Psoas muscle (tissue), 8 donors: ENCODE measurements around the gene NFS1. TPM values are rescaled to one million over a fixed set of nuclear protein-coding genes. Genes with fewer than 3 reads are reported as not detected.
"Not testable (repeated sequence)": the region's sequence is repeated elsewhere in the genome, so short reads cannot be mapped to it uniquely, and the experiment has no call there.

Experiments
- ATAC-seq, 4 donors: fragments of 200-7000 bp; cut with Tn5 transposase; one replicate each; pipeline ENCODE4 v1.9.1; 2020; ENCODE audit warnings: moderate library complexity in 3 of 4, mild to moderate bottlenecking in 2 of 4
- DNase-seq, 2 donors: peaks; one replicate each; pipeline ENCODE4 v3.0.0-alpha.2; 2020
- H3K27ac ChIP-seq: fragments of 200-600 bp; one replicate; pipeline ENCODE4 v1.8.0; 2022
- H3K27me3 ChIP-seq, 3 donors: fragments of 200-600 bp in 1 of 3; one replicate each; pipeline versions ENCODE4 v1.6.1 to v1.8.0; 2013 to 2022; ENCODE audit warnings: low read length in 2 of 3, mild to moderate bottlenecking in 2 of 3, moderate library complexity in 1 of 3; ENCODE audit not compliant: insufficient read depth in 3 of 3
- H3K36me3 ChIP-seq, 2 donors: fragments of 200-600 bp in 1 of 2; one replicate each; pipeline versions ENCODE4 v1.6.1 to v1.8.0; 2013 to 2022; ENCODE audit warnings: low read depth in 1 of 2, mild to moderate bottlenecking in 1 of 2, moderate library complexity in 1 of 2; ENCODE audit not compliant: insufficient read depth in 1 of 2
- H3K4me1 ChIP-seq: fragments of 200-600 bp; one replicate; pipeline ENCODE4 v1.8.0; 2022
- H3K4me3 ChIP-seq: fragments of 200-600 bp; one replicate; pipeline ENCODE4 v1.8.0; 2022; ENCODE audit warnings: mild to moderate bottlenecking
- H3K9me3 ChIP-seq: fragments of 200-600 bp; one replicate; pipeline ENCODE4 v1.8.0; 2022
- WGBS, 3 donors: extraction: QIAGEN DNeasy Blood & Tissue Kit; methylation state at CpG; one replicate each; pipeline versions ENCODE4 v1.1.6 to v1.1.7; 2013; 5-methylcytosine and 5-hydroxymethylcytosine counted together
- intact Hi-C, 2 donors: fragments of 100-400 bp; cut with DNase I; formaldehyde crosslinking; loops; one replicate each; pipeline versions ENCODE4 v1.11.0 to v1.14.2; 2022
- polyA plus RNA-seq, 3 donors: library from polyadenylated mRNA; stranded (reverse); fragments of 200-250 nt; gene quantifications; one replicate each; pipeline ENCODE4 v1.2.3, GENCODE V29; 2013
- total RNA-seq, 4 donors: library from RNA; stranded (reverse); fragmentation: NEBNext Ultra II Directional in 2 of 4; extraction: Animal tissue kit (Norgen Biotek cat#: 25700) in 2 of 4; gene quantifications; one replicate each; pipeline versions ENCODE4 v1.2.1 to v1.2.4, GENCODE V29; 2021 to 2023
- TF ChIP-seq, protein P1 (sequence below): fragments of 200-600 bp; IDR thresholded peaks from one replicate; pipeline ENCODE4 v1.8.0; 2022; ENCODE audit warnings: antibody characterized with exemption
- donor health status: healthy with polysubstance abuse.
- donor health status: DM: no; HTN: no; CAD: no; lungs with moderate emphysema.
- donor health status: Bipolar disorder and iron deficiency.
- donor health status: healthy.
- donor health status: DM: yes; HTN: yes; CAD: no.
- donor health status: DM: no; HTN: no; CAD: no.
- donor health status: DM: no; HTN: no; CAD: no.
- donor health status: DM: yes; HTN: yes; CAD: no.

Gene NFS1
- total and polyA plus RNA-seq, 7 donors = 19.8 to 45.0 (median 35.2) TPM

DNA sequence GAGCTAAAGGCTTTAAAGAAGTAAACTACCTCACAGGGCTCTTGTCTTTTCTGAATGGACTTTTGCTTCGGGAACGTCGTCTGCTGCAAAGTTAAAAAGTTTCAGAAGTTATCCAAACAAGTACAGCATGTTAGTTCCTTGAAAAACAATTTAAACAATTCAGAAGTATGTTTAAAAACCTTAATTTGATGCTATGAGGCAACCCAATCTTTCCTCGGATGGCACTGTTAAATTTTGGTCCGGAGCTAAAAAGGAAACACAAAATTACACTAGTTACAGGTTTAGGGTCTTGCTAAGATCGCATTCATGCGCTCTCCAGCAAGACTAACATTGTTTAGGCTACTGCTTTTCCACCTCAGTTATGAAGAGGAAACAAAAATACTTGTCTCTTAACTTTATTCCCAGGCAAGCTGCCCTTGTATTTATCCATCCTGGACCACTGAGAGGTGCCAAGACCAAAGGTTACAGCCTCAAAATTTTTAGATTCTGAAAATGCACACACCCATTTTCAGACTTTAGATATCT lies 30.2 kb upstream of the NFS1 start:
- WGBS, 3 donors = 74 to 82% (median 75%) methylated on average over 7 of the region's 7 CpGs
- H3K27me3 ChIP-seq = no peaks in the 10 kb centered on the region
- H3K4me1 ChIP-seq = peaks cover 50% of the 10 kb centered on the region
- H3K9me3 ChIP-seq = no peaks in the 10 kb centered on the region
- DNase-seq (no peak), ATAC-seq (no peak)
- no peak overlapping the region for H3K4me3 ChIP-seq
- TF ChIP-seq, protein P1, sequence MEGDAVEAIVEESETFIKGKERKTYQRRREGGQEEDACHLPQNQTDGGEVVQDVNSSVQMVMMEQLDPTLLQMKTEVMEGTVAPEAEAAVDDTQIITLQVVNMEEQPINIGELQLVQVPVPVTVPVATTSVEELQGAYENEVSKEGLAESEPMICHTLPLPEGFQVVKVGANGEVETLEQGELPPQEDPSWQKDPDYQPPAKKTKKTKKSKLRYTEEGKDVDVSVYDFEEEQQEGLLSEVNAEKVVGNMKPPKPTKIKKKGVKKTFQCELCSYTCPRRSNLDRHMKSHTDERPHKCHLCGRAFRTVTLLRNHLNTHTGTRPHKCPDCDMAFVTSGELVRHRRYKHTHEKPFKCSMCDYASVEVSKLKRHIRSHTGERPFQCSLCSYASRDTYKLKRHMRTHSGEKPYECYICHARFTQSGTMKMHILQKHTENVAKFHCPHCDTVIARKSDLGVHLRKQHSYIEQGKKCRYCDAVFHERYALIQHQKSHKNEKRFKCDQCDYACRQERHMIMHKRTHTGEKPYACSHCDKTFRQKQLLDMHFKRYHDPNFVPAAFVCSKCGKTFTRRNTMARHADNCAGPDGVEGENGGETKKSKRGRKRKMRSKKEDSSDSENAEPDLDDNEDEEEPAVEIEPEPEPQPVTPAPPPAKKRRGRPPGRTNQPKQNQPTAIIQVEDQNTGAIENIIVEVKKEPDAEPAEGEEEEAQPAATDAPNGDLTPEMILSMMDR = no peak
- intact Hi-C loops = no loop called here
- H3K36me3 ChIP-seq = peaks cover 15 to 100% of the 10 kb centered on the region in 2 donors
- H3K27ac ChIP-seq = no peak overlapping the region

DNA sequence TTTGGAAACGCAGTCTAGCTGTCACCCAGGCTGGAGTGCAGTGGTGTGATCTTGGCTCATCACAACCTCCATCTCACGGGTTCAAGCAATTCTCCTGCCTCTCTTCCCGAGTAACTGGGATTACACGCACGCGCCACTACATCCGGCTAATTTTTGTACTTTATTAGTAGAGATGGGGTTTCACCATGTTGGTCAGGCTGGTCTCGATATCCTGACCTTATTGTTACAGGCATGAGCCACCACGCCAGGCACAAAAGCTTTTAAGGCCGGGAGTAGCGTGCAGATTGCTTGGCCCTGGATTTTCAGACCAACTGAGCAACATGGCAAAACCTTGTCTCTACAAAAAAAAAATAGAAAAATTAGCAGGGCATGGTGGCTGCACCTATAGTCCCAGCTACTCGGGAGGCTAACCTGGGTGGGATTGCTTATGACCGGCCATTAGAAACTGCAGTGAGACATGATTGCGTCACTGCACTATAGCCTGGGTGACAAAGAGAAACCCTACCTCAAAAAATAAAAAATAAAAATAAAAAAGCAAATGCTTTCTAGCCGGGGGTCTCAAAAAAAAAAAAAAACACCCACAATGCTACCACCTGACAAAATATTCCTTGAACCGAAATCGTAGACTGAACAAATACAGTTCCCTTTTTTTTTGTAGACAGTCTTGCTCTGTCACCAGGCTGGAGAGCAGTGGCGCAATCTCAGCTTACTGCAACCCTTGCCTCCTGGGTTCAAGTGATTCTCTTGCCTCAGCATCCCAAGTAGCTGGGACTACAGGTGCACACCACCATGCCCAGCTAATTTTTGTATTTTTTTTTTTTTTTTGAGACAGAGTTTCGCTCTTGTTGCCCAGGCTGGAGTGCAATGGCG lies 27.9 kb upstream of the NFS1 start:
- no peaks in the 10 kb centered on the region for H3K27me3 ChIP-seq
- intact Hi-C loops = no loop called here
- no peaks in the 10 kb centered on the region for H3K9me3 ChIP-seq
- TF ChIP-seq, protein P1 = no peak
- 92 to 96% (median 93%) methylated on average over 20 of the region's 20 CpGs for WGBS, 3 donors
- peaks cover 52% of the 10 kb centered on the region for H3K4me1 ChIP-seq
- no peak overlapping the region for H3K27ac ChIP-seq
- ATAC-seq = no peak
- peaks cover 14 to 100% of the 10 kb centered on the region in 2 donors for H3K36me3 ChIP-seq
- DNase-seq = no peak
- H3K4me3 ChIP-seq = no peak overlapping the region

DNA sequence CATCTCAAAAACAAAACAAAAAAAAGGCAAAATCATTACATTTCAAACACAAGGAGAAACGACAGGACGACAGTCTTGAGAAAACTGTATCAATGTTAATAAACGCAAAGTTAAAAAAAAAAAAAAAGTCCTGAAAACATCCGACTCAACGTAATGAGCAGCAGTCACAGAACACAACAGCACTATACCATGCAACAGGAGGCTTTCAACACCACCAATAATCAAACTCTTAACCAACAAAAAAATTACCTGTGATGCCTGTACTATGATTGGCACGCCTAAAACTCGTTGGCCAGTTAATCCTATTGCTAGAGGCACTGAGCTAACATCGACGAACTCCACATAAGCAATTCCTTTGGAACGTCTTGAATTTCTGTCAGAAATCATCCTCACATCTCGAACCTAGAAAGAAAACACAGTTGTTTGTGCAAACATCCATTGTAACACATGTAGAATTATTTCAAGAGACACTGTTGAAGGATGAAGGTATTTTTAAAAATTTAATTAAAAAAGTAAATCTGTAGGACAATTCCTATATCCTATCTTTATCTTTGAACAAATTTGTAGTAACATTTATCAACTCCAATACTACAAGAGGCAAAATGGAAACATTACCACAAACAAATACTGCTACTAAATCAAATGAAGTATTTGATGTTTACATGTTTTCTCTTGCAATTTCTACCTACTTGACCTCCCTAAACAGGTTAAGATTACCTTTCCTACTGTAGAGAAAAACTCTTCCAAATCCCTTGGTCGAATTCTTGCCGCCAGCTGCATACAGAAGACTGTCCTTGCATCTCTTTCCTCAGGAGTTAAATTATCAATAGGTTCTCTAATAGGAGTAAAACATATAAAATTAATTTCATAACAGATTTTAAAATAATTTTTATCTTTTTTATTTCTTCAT lies 25.4 kb upstream of the NFS1 start:
- Histone ChIP-seq H3K27ac (no peak overlapping the region), H3K4me1 (peaks cover 51% of the 10 kb centered on the region), H3K4me3 (no peak overlapping the region), H3K27me3 (no peaks in the 10 kb centered on the region), H3K36me3 (peaks cover 11 to 100% of the 10 kb centered on the region in 2 donors), H3K9me3 (no peaks in the 10 kb centered on the region)
- 77 to 85% (median 78%) methylated on average over 13 of the region's 13 CpGs for WGBS, 3 donors
- no peak for DNase-seq
- TF ChIP-seq, protein P1 = no peak
- ATAC-seq = no peak
- intact Hi-C loops = no loop called here

DNA sequence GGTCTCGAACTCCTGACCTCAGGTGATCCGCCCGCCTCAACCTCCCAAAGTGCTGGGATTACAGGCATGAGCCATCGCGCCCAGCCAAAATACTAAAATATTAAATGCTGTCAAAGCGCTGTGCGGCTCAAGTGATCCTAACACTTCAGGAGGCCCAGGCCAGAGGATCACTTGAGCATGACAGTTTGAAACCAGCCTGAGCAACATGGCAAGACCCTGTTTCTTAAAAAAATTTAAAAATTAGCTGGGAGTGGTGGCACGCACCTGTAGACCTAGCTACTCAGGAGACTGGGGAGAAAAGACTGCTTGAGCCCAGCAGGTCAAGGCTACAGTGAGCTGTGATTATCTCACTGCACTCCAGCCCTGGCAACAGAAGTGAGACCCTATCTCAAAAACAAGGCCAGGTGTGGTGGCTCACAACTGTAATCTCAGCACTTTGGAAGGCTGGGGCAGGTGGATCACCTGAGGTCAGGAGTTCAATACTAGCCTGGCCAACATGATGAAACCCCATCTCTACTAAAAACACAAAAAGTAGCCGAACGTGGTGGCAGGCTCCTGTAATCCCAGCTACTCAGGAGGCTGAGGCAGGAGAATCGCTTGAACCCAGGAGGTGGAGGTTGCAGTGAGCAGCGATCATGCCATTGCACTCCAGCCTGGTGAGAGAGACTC lies 24.6 kb upstream of the NFS1 start:
- H3K27ac ChIP-seq, H3K4me3 ChIP-seq, H3K9me3 ChIP-seq, H3K27me3 ChIP-seq, ATAC-seq, DNase-seq, intact Hi-C loops: not testable (repeated sequence)
- 84 to 94% (median 87%) methylated on average over 11 to 12 of the region's 12 CpGs for WGBS, 3 donors
- peaks cover 57% of the 10 kb centered on the region for H3K4me1 ChIP-seq
- H3K36me3 ChIP-seq = peaks cover 11 to 100% of the 10 kb centered on the region in 2 donors

DNA sequence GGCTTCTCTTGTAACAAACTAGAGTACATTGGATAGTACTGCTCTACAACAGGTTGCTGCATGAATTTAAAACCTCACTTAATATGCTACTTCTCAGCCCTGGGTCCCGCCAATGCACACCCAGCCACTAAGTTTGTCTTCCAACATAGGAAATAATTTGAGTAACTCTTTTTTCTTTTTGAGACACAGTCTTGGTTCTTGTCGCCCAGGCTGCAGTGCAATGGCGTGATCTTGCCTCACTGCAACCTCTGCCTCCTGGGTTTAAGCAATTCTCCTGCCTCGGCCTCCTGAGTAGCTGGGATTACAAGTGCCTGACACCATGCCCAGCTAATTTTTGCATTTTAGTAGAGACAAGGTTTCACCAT lies 24.1 kb upstream of the NFS1 start:
- Histone ChIP-seq H3K27ac (peak overlapping the region; percentile 1), H3K4me1 (peaks cover 63% of the 10 kb centered on the region), H3K36me3 (peaks cover 11 to 100% of the 10 kb centered on the region in 2 donors)
- ATAC-seq = peak in 1 of 4 donors; percentile 4
- WGBS, 3 donors = 72 to 86% (median 77%) methylated on average over 4 of the region's 4 CpGs
- H3K9me3 ChIP-seq, H3K27me3 ChIP-seq, H3K4me3 ChIP-seq, intact Hi-C loops, DNase-seq: not testable (repeated sequence)
